Vagina (tissue), 2 donors: ENCODE data around the gene UMOD. TPM values are rescaled to one million over a fixed set of nuclear protein-coding genes. Genes with fewer than 3 reads are reported as not detected.

Source experiments
- DNase-seq, 2 donors: peaks; one replicate each; pipeline ENCODE4 v3.0.0-alpha.2; 2017; ENCODE audit errors: extremely low spot score in 2 of 2
- H3K27ac ChIP-seq: fragments of 200-600 bp; sonication (generic); one replicate; pipeline ENCODE4 v1.5.1; 2019
- H3K27me3 ChIP-seq: fragments of 200-600 bp; sonication (generic); one replicate; pipeline ENCODE4 v1.5.1; 2019
- H3K36me3 ChIP-seq, 2 donors: fragments of 200-600 bp; sonication (generic); one replicate each; pipeline ENCODE4 v1.5.1; 2017 to 2019
- H3K4me1 ChIP-seq: fragments of 200-600 bp; sonication (generic); one replicate; pipeline ENCODE4 v1.5.1; 2019
- H3K4me3 ChIP-seq, 2 donors: fragments of 200-600 bp; sonication (generic); 1 replicate in 1 of 2; 2 replicates in 1 of 2; pipeline ENCODE4 v1.5.1; 2016 to 2019
- H3K9me3 ChIP-seq: fragments of 200-600 bp; sonication (generic); one replicate; pipeline ENCODE4 v1.5.1; 2019
- POLR2A ChIP-seq, 2 donors: fragments of 450-650 bp; IDR thresholded peaks; one replicate each; pipeline ENCODE4 v1.6.1; 2017; ENCODE audit warnings: antibody characterized with exemption in 2 of 2, mild to moderate bottlenecking in 2 of 2, moderate library complexity in 2 of 2
- POLR2AphosphoS5 ChIP-seq, 2 donors: sonication (generic); formaldehyde crosslinking; IDR thresholded peaks; one replicate each; pipeline ENCODE4 v1.9.0; 2017; ENCODE audit warnings: antibody characterized with exemption in 2 of 2, mild to moderate bottlenecking in 2 of 2, low read depth in 1 of 2; ENCODE audit not compliant: insufficient read depth in 1 of 2
- intact Hi-C: fragments of 100-400 bp; cut with DNase I; formaldehyde crosslinking; loops from one replicate; pipeline ENCODE4 v1.15.1; 2023
- total RNA-seq: library from RNA; depleted of rRNA; stranded (reverse); fragments of >200 nt; gene quantifications from one replicate; pipeline ENCODE4 v1.2.3, GENCODE V29; 2016
- TF ChIP-seq, protein P1 (sequence below), 3 experiments: fragments of 450-650 bp in 2 of 3; fragments of 200-600 bp in 1 of 3; sonication (generic) in 1 of 3; IDR thresholded peaks; one replicate each; pipeline ENCODE4 v1.5.1; 2017 to 2019; ENCODE audit warnings: antibody characterized with exemption in 3 of 3, mild to moderate bottlenecking in 2 of 3, moderate library complexity in 2 of 3

UMOD gene
- total RNA-seq, 1 donor from 2014 or later = not detected

DNA sequence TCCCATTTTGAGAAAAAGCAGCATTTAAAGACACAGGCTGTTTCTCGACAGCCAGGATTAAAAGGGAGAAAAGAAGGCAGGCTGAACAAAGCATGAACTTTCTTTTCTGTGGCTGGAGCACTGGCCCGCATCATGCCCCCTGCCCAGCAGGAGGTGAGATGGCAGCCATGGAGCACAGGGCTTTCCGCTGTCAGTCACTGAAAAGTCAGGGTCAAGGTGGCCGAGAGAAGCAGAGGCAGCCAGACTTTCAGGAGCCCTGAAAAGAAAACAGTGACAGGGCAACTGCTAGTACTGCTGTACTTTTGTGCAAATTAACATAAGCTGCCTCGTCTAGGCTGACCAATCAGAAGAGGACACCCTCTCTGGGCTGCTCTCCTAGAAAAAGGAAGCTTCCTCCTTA is 19.4 kb downstream of the UMOD start:
- TF ChIP-seq POLR2A (IDR thresholded peaks at IDR 0.05) = no peak
- no peaks in the 10 kb centered on the region for H3K36me3 ChIP-seq
- no peaks in the 10 kb centered on the region for H3K4me1 ChIP-seq
- DNase-seq = no peak
- intact Hi-C loops = no loop called here
- H3K27me3 ChIP-seq = no peaks in the 10 kb centered on the region
- H3K27ac ChIP-seq = no peak overlapping the region
- H3K9me3 ChIP-seq = no peaks in the 10 kb centered on the region
- no peak overlapping the region for H3K4me3 ChIP-seq

DNA sequence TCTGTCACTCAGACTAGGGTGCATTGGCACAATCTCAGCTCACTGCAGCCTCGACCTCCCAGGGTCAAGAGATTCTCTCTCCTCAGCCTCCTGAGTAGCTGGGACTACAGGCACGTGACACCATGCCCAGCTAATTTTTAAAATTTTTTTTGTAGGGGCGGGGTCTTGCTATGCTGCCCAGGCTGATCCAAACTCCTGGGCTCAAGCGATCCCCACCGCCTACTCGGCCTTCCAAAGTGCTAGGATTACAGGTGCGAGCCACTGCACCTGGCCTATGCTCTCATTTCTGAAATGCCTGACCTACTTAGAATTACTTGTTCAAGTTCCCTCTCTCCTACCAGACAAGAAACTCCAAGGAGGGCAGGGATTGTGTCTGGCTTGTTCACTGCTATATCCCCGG is 20.1 kb downstream of the UMOD start:
- intact Hi-C loops = no loop called here
- TF ChIP-seq POLR2AphosphoS5 (IDR thresholded peaks at IDR 0.05; ENCODE audit: insufficient read depth in 1 of 2, low read depth in 1 of 2) (no peak), POLR2A (IDR thresholded peaks at IDR 0.05) (no peak)
- TF ChIP-seq, protein P1, sequence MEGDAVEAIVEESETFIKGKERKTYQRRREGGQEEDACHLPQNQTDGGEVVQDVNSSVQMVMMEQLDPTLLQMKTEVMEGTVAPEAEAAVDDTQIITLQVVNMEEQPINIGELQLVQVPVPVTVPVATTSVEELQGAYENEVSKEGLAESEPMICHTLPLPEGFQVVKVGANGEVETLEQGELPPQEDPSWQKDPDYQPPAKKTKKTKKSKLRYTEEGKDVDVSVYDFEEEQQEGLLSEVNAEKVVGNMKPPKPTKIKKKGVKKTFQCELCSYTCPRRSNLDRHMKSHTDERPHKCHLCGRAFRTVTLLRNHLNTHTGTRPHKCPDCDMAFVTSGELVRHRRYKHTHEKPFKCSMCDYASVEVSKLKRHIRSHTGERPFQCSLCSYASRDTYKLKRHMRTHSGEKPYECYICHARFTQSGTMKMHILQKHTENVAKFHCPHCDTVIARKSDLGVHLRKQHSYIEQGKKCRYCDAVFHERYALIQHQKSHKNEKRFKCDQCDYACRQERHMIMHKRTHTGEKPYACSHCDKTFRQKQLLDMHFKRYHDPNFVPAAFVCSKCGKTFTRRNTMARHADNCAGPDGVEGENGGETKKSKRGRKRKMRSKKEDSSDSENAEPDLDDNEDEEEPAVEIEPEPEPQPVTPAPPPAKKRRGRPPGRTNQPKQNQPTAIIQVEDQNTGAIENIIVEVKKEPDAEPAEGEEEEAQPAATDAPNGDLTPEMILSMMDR (IDR thresholded peaks at IDR 0.05) = no peak

DNA sequence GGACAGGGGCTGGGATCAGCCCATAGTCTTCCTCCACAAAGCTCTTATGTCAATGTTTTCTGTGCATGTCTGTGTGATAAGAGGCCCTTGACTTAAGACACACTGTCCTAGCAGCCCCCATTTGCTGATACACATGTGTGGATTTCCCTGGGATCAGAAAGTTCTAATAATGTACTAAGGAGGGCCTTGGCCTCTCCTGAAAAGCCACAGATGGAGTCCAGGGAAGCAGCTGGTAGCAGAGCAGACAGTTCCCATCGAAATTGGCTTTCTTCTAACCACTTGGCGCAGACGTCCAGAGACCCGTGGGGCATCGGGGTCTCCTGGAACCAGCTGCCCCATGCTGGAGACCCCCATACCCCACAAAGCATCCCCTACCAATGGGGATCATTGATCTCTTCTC is 20.9 kb downstream of the UMOD start:
- Histone ChIP-seq H3K27me3 (no peaks in the 10 kb centered on the region), H3K4me3 (no peak overlapping the region), H3K9me3 (no peaks in the 10 kb centered on the region), H3K36me3 (no peaks in the 10 kb centered on the region), H3K27ac (no peak overlapping the region), H3K4me1 (no peaks in the 10 kb centered on the region)
- no peak for TF ChIP-seq POLR2AphosphoS5 (IDR thresholded peaks at IDR 0.05; ENCODE audit: insufficient read depth in 1 of 2, low read depth in 1 of 2)
- TF ChIP-seq, protein P1 (IDR thresholded peaks at IDR 0.05) = no peak
- no peak for TF ChIP-seq POLR2A (IDR thresholded peaks at IDR 0.05)
- DNase-seq = no peak
- intact Hi-C loops = no loop called here

More for the DNA sequence above, 20.1 kb downstream of the UMOD start:
- no peaks in the 10 kb centered on the region for H3K4me1 ChIP-seq
- H3K4me3 ChIP-seq = no peak overlapping the region
- no peak for DNase-seq
- no peaks in the 10 kb centered on the region for H3K9me3 ChIP-seq
- H3K27ac ChIP-seq = no peak overlapping the region
- no peaks in the 10 kb centered on the region for H3K36me3 ChIP-seq
- H3K27me3 ChIP-seq = no peaks in the 10 kb centered on the region

DNA sequence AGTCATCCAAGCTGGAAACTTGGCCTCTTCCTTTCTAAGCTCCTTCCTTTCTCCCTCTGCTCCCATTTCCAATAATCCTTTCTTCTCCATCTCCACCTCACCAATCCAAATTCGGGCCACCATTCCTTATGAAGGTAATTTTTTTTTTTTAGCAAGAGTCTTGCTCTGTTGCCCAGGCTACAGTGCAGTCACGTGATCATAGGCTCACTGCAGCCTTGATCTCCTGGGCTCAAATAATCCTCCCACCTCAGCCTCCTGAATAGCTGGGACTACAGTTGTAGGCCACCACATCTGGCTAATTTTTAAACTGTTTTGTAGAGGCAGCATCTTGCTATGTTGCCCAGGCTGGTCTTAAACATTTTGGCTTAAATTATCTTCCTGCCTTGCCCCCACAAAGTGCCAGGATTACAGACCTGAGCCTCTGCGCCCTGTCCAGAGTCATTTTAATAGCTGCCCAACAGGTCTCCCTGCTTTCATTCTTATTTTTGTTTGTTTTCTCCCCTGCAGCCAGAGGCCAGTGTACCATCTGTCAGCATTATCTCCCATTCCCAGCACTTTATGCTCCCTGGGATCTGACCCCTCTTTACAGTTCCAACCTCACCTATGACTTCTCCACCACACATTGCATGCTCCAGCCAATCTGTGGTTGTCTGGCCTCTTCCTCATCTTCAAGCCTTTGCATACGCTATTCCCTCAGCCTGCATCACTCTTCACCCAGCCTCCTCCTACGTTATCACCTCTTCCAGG is 22.9 kb downstream of the UMOD start:
- no peak for DNase-seq
- no peaks in the 10 kb centered on the region for H3K4me1 ChIP-seq
- TF ChIP-seq POLR2AphosphoS5 (IDR thresholded peaks at IDR 0.05; ENCODE audit: insufficient read depth in 1 of 2, low read depth in 1 of 2) = no peak
- TF ChIP-seq, protein P1 (IDR thresholded peaks at IDR 0.05) = no peak
- TF ChIP-seq POLR2A (IDR thresholded peaks at IDR 0.05) = no peak
- no peaks in the 10 kb centered on the region for H3K36me3 ChIP-seq
- no peak overlapping the region for H3K4me3 ChIP-seq
- no peak overlapping the region for H3K27ac ChIP-seq
- intact Hi-C loops = no loop called here
- no peaks in the 10 kb centered on the region for H3K9me3 ChIP-seq
- H3K27me3 ChIP-seq = no peaks in the 10 kb centered on the region

DNA sequence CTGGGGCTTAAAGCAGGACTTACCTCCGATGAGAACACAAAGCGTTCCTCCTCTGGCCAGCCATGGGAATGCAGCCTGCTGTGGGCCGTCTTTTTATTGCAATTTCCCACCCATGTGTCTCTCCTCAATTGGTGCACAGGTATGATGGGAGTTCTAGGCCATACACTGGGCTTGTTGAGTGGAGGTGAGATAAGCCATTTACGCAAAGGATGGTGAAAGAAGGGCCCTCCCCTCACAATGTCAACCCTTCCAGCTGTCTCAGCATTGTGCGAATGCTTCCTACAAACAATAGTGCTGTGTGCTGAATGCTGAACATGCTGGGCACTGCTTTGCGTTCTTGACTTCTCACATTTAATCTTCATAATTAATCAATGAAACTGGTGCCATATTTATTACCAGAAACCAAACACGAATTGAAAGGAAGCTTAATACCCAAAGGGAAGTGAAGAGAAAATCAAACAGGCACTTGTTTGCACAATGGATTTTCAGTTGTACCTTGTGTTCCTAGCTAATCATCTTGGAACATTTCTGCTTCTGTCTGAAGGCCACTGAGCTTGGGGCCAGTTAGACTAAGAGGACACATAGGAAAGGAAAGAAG is 25.0 kb downstream of the UMOD start, which contains the start of gene GP2:
Gene GP2, minus strand, starts transcription at position 70 of the 598 bp plus-strand sequence. CDS start 1,082 bp downstream, outside the sequence.
- Histone ChIP-seq H3K4me3 (no peak within 1 kb of the TSS), H3K27me3 (no peaks in the 10 kb centered on the region), H3K27ac (no peak within 1 kb of the TSS), H3K4me1 (no peaks in the 10 kb centered on the region), H3K36me3 (no peaks in the 10 kb centered on the region), H3K9me3 (no peaks in the 10 kb centered on the region)
- DNase-seq = no peak
- intact Hi-C loops = no loop called here
- TF ChIP-seq, protein P1 (IDR thresholded peaks at IDR 0.05) = no peak
- TF ChIP-seq POLR2A (IDR thresholded peaks at IDR 0.05) (no peak), POLR2AphosphoS5 (IDR thresholded peaks at IDR 0.05; ENCODE audit: insufficient read depth in 1 of 2, low read depth in 1 of 2) (no peak)
